D721Med (cell line): Measurements from ENCODE around the gene GCSH.
A peak's percentile ranks its signal among the peaks of the same experiment; 100 is the strongest.

Source experiments
- DNase-seq: peaks from one replicate; pipeline ENCODE4 v3.0.0; 2011; ENCODE audit warnings: low spot score; ENCODE audit not compliant: insufficient read length
- FAIRE-seq: peaks from 2 replicates; lab custom pipeline; 2011; peaks lifted over from hg19 to GRCh38; lab: Jason Lieb, UNC
- CTCF ChIP-seq: IDR thresholded peaks from 2 replicates; pipeline ENCODE4 v1.5.1; 2012; ENCODE audit warnings: mild to moderate bottlenecking, control low read depth; ENCODE audit not compliant: insufficient read depth; ENCODE audit errors: missing control alignments

The GCSH gene

GRCh38 chr16:81081014-81081413 lies 15.2 kb downstream of the GCSH start:
- TF ChIP-seq CTCF: no peak
- FAIRE-seq: no peak
- no peak for DNase-seq

- DNase-seq (no peak), FAIRE-seq (no peak)
- no peak for TF ChIP-seq CTCF
These were observed 16.0 kb downstream of the GCSH start for GRCh38 chr16:81080233-81080632.

GRCh38 chr16:81077076-81077940 lies 18.9 kb downstream of the GCSH start, which contains the start of gene C16orf46:
TSS of gene C16orf46 (minus strand) at chr16:81077238. CDS start at chr16:81063955, 13,283 bp downstream.
- FAIRE-seq (no peak), DNase-seq (peak; percentile 65)
- no peak for TF ChIP-seq CTCF

- TF ChIP-seq CTCF: no peak
These were observed 19.6 kb downstream of the GCSH start for GRCh38 chr16:81076566-81077075.

GRCh38 chr16:81073560-81074330 lies 22.4 kb downstream of the GCSH start:
- DNase-seq: no peak
- FAIRE-seq: no peak
- TF ChIP-seq CTCF: no peak

More at GRCh38 chr16:81076566-81077075, 19.6 kb downstream of the GCSH start:
- peak; percentile 21 for DNase-seq
- no peak for FAIRE-seq

GRCh38 chr16:81071805-81072204 lies 24.4 kb downstream of the GCSH start:
- FAIRE-seq: no peak
- DNase-seq: no peak
- TF ChIP-seq CTCF: no peak
